Heart left ventricle (tissue), 16 donors: ENCODE measurements around the gene BOC. TPM values are rescaled to one million over a fixed set of nuclear protein-coding genes. Genes with fewer than 3 reads are reported as not detected.

Experiments
- ATAC-seq, 4 donors: fragments of 200-7000 bp; cut with Tn5 transposase; one replicate each; pipeline ENCODE4 v1.9.1; 2020 to 2022; ENCODE audit warnings: moderate library complexity in 4 of 4, mild to moderate bottlenecking in 3 of 4, moderate number of reproducible peaks in 1 of 4
- DNase-seq, 5 donors: peaks; one replicate each; pipeline ENCODE4 v3.0.0-alpha.2; 2020
- H3K27ac ChIP-seq, 12 donors: fragments of 200-600 bp; sonication (generic) in 4 of 12; one replicate each; pipeline versions ENCODE4 v1.5.0 to v1.8.0; 2016 to 2022; ENCODE audit warnings: mild to moderate bottlenecking in 2 of 12
- H3K27me3 ChIP-seq, 9 donors: fragments of 200-600 bp; sonication (generic) in 2 of 9; one replicate each; pipeline versions ENCODE4 v1.5.1 to v1.8.0; 2016 to 2022; ENCODE audit warnings: mild to moderate bottlenecking in 3 of 9
- H3K36me3 ChIP-seq, 9 donors: fragments of 200-600 bp; sonication (generic) in 2 of 9; one replicate each; pipeline versions ENCODE4 v1.5.0 to v1.8.0; 2018 to 2022; ENCODE audit warnings: mild to moderate bottlenecking in 2 of 9
- H3K4me1 ChIP-seq, 12 donors: fragments of 200-600 bp; sonication (generic) in 4 of 12; one replicate each; pipeline versions ENCODE4 v1.5.0 to v1.8.0; 2016 to 2022; ENCODE audit warnings: mild to moderate bottlenecking in 3 of 12
- H3K4me3 ChIP-seq, 12 donors: fragments of 200-600 bp; sonication (generic) in 4 of 12; one replicate each; pipeline versions ENCODE4 v1.5.0 to v1.8.0; 2017 to 2022; ENCODE audit warnings: mild to moderate bottlenecking in 9 of 12, moderate library complexity in 4 of 12
- H3K9me3 ChIP-seq, 12 donors: fragments of 200-600 bp; sonication (generic) in 4 of 12; one replicate each; pipeline versions ENCODE4 v1.5.0 to v1.8.0; 2016 to 2022; ENCODE audit warnings: mild to moderate bottlenecking in 1 of 12
- CTCF ChIP-seq, 12 donors: fragments of 200-600 bp; sonication (generic) in 4 of 12; IDR thresholded peaks; one replicate each; pipeline versions ENCODE4 v1.5.0 to v1.8.0; 2018 to 2022; ENCODE audit warnings: antibody characterized with exemption in 12 of 12, mild to moderate bottlenecking in 5 of 12
- POLR2A ChIP-seq, 2 donors: fragments of 450-650 bp; IDR thresholded peaks; one replicate each; pipeline ENCODE4 v1.6.1; 2017; ENCODE audit warnings: antibody characterized with exemption in 2 of 2, mild to moderate bottlenecking in 2 of 2, moderate library complexity in 2 of 2
- intact Hi-C, 10 donors: fragments of 100-400 bp; cut with DNase I; formaldehyde crosslinking; loops; one replicate each; pipeline versions ENCODE4 v1.11.1 to v1.14.2; 2022
- polyA plus RNA-seq, 2 donors: library from polyadenylated mRNA; stranded (reverse); fragments of 200-250 nt; gene quantifications; one replicate each; pipeline ENCODE4 v1.2.3, GENCODE V29; 2013
- total RNA-seq, 9 donors: library from RNA; depleted of rRNA in 2 of 9; stranded (reverse); fragments of >200 nt in 2 of 9; fragmentation: NEBNext Ultra II Directional in 3 of 9; extraction: Animal tissue kit (Norgen Biotek cat#: 25700) in 3 of 9; gene quantifications; one replicate each; pipeline versions ENCODE4 v1.1.0 to v1.2.4, GENCODE V29; 2016 to 2023
- donor health status: ischemic (EF 13 %, LVEDD 7.1; RV severe dilation, severe dysfunction).
- donor health status: healthy with polysubstance abuse.
- donor health status: DM: no; HTN: yes; CAD: no.
- donor health status: DM: no; HTN: no; CAD: no.
- donor health status: ischemic (EF 25% LVEDD 6.9; RV normal size, moderate dysfunction).
- donor health status: ischemic (EF 25% LVEDD 5.7; RV mildly dilated, moderate dysfunction).
- donor health status: healthy.
- donor health status: DM: yes; HTN: yes; CAD: no.
- donor health status: ischemic (EF 35%, LVEDD 5.7; RV mildly dilated, moderate dysfunction).
- donor health status: nonischemic (EF 11% LVEDD 7.7; RV severe dilation, severe dysfunction).
- donor health status: DM: yes; HTN: yes; CAD: no.
- donor health status: PGD.
- donor health status: ischemic (EF 29% LVEDD 5.4; RV normal size, mild dysfunction).
- donor health status: nonischemic (EF 23%, LVEDD 6.1; RV moderate dilation, normal function).

BOC gene
- total and polyA plus RNA-seq, 11 donors, result 1.9 to 12.2 (median 4.4) TPM

- intact Hi-C loops, result no loop called here
- Histone ChIP-seq H3K4me3 (no peak overlapping the region), H3K27ac (no peak overlapping the region), H3K27me3 (no peaks in the 10 kb centered on the region), H3K9me3 (no peaks in the 10 kb centered on the region), H3K36me3 (peaks cover 0 to 8% (median 0%) of the 10 kb centered on the region in 9 donors), H3K4me1 (peaks cover 0 to 2% (median 0%) of the 10 kb centered on the region in 12 donors)
- ATAC-seq (no peak), DNase-seq (no peak)
- no peak for TF ChIP-seq CTCF (IDR thresholded peaks at IDR 0.05)
- no peak for TF ChIP-seq POLR2A (IDR thresholded peaks at IDR 0.05)
Observed at GRCh38 chr3:113331187-113331586, 119.8 kb downstream of the BOC start.

Other genes starting within 250 kb of the BOC start
- 1 to 10 TPM in 3 of 9 donors, under 1 TPM in 6; 0.23 to 4.6 (median 0.70) TPM for gene CD200R1, start 236.5 kb upstream of the BOC start, total RNA-seq
- under 1 TPM; 0.08 to 0.19 TPM for gene CD200R1, start 236.5 kb upstream of the BOC start, polyA plus RNA-seq
- gene GTPBP8, start 220.6 kb upstream of the BOC start, total RNA-seq, result 10 to 100 TPM; 17.3 to 52.2 (median 24.6) TPM
- 10 to 100 TPM in 1 of 2 donors, 1 to 10 TPM in 1; 9.8 to 24.3 TPM for gene GTPBP8, start 220.6 kb upstream of the BOC start, polyA plus RNA-seq
- 1 to 10 TPM in 7 of 9 donors, under 1 TPM in 2; 0.63 to 2.6 (median 1.4) TPM for gene CFAP44, start 229.9 kb downstream of the BOC start, total RNA-seq
- 1 to 10 TPM; 1.2 to 1.9 TPM for gene CFAP44, start 229.9 kb downstream of the BOC start, polyA plus RNA-seq